K562 (cell line): ENCODE results near the gene HAUS5. TPM values are rescaled to one million over a fixed set of nuclear protein-coding genes. Genes with fewer than 3 reads are reported as not detected.

Experiments used
- ATF1 ChIP-seq, 2 experiments: fragments of 450-650 bp in 1 of 2; IDR thresholded peaks; 2 replicates each; pipeline ENCODE4 v1.6.1; 2016; ENCODE audit warnings: missing compliant biosample characterization in 1 of 2, missing genetic modification characterization in 1 of 2
- BCOR ChIP-seq: fragments of 450-650 bp; IDR thresholded peaks from 2 replicates; pipeline ENCODE4 v1.6.1; 2016
- CTBP1 ChIP-seq: fragments of 450-650 bp; IDR thresholded peaks from 2 replicates; pipeline ENCODE4 v1.6.1; 2016; ENCODE audit warnings: borderline replicate concordance
- ELF4 ChIP-seq: fragments of 450-650 bp; formaldehyde crosslinking; IDR thresholded peaks from 2 replicates; pipeline ENCODE4 v1.4.0; 2022; ENCODE audit warnings: missing genetic modification characterization
- ETS2 ChIP-seq: IDR thresholded peaks from 2 replicates; pipeline ENCODE4 v1.6.1; 2016; ENCODE audit warnings: borderline replicate concordance, missing genetic modification characterization, mild to moderate bottlenecking, moderate library complexity, missing compliant biosample characterization; ENCODE audit not compliant: poor library complexity, severe bottlenecking
- ETV6 ChIP-seq, 3 experiments: fragments of 150-350 bp in 1 of 3; sonication (generic) in 1 of 3; formaldehyde crosslinking in 1 of 3; IDR thresholded peaks; 2 replicates each; pipeline versions ENCODE4 v1.6.1 to v1.8.0; 2014 to 2022; ENCODE audit warnings: borderline replicate concordance in 2 of 3, low read depth in 2 of 3, antibody characterized with exemption in 1 of 3, low read length in 1 of 3, mild to moderate bottlenecking in 1 of 3, missing genetic modification reagents in 1 of 3
- FOXK2 ChIP-seq, 2 experiments: fragments of 450-650 bp; IDR thresholded peaks in 1 of 2; conservative IDR thresholded peaks in 1 of 2; 2 replicates each; pipeline ENCODE4 v1.6.1; 2016; ENCODE audit warnings: low read depth in 2 of 2, mild to moderate bottlenecking in 1 of 2
- GMEB1 ChIP-seq: fragments of 250-450 bp; sonication (Bioruptor Pico); IDR thresholded peaks from 2 replicates; pipeline ENCODE4 v1.4.0; 2020; ENCODE audit warnings: mild to moderate bottlenecking
- MYBL2 ChIP-seq, 2 experiments: fragments of 450-650 bp in 1 of 2; sonication (generic) in 1 of 2; formaldehyde crosslinking in 1 of 2; IDR thresholded peaks; 2 replicates each; pipeline versions ENCODE4 v1.6.1 to v1.8.1; 2017 to 2022; ENCODE audit warnings: borderline replicate concordance in 1 of 2, inconsistent platforms in 1 of 2, low read depth in 1 of 2, mild to moderate bottlenecking in 1 of 2, missing genetic modification reagents in 1 of 2, moderate library complexity in 1 of 2
- NCOA1 ChIP-seq: fragments of 450-650 bp; IDR thresholded peaks from 2 replicates; pipeline ENCODE4 v1.6.1; 2016; ENCODE audit warnings: low read depth
- NCOA4 ChIP-seq: fragments of 450-650 bp; IDR thresholded peaks from 2 replicates; pipeline ENCODE4 v1.6.1; 2018; ENCODE audit warnings: mild to moderate bottlenecking; ENCODE audit not compliant: partially characterized antibody
- ZBTB11 ChIP-seq, 3 experiments: fragments of 200-800 bp in 1 of 3; fragments of 250-450 bp in 1 of 3; fragments of 450-650 bp in 1 of 3; sonication (Bioruptor Pico) in 1 of 3; sonication (Bioruptor generic) in 1 of 3; formaldehyde crosslinking in 1 of 3; IDR thresholded peaks; 2 replicates each; pipeline versions ENCODE4 v1.6.1 to v1.8.0; 2016 to 2022; ENCODE audit warnings: mild to moderate bottlenecking in 2 of 3, missing genetic modification characterization in 2 of 3, missing compliant biosample characterization in 1 of 3, moderate library complexity in 1 of 3
- ZC3H8 ChIP-seq: fragments of 450-650 bp; IDR thresholded peaks from 2 replicates; pipeline ENCODE4 v1.6.1; 2017
- ZKSCAN3 ChIP-seq: fragments of 250-450 bp; sonication (Bioruptor Pico); IDR thresholded peaks from 2 replicates; pipeline ENCODE4 v1.4.0; 2020
- ZNF124 ChIP-seq: sonication (generic); formaldehyde crosslinking; IDR thresholded peaks from 2 replicates; pipeline ENCODE4 v1.8.1; 2022; ENCODE audit warnings: missing genetic modification reagents
- ZNF263 ChIP-seq: sonication (generic); formaldehyde crosslinking; IDR thresholded peaks from 2 replicates; pipeline ENCODE4 v1.8.0; 2022; ENCODE audit warnings: mild to moderate bottlenecking, missing genetic modification reagents, borderline replicate concordance
- ZNF274 ChIP-seq: IDR thresholded peaks from 2 replicates; pipeline ENCODE4 v1.6.1; 2011; ENCODE audit warnings: low read depth, mild to moderate bottlenecking, low read length, moderate library complexity, borderline replicate concordance
- ZNF778 ChIP-seq: fragments of 450-650 bp; formaldehyde crosslinking; IDR thresholded peaks from 2 replicates; pipeline ENCODE4 v1.4.0; 2020; ENCODE audit warnings: mild to moderate bottlenecking, moderate library complexity
- ZNF79 ChIP-seq: fragments of 250-450 bp; sonication (Bioruptor Pico); IDR thresholded peaks from 2 replicates; pipeline ENCODE4 v1.4.0; 2020; ENCODE audit warnings: low read depth, mild to moderate bottlenecking, moderate library complexity
- polyA plus RNA-seq, 8 experiments: library from polyadenylated mRNA; depleted of rRNA in 4 of 8; stranded (reverse) in 5 of 8; unstranded in 3 of 8; fragments of >200 nt; fragmentation: Nextera tagmentation in 2 of 8; fragmentation: Illumina TruSeq in 1 of 8; extraction: Ambion mirVana in 2 of 8; extraction: Trizol in 1 of 8; gene quantifications; 2 replicates each; pipeline versions ENCODE4 v1.2.1 to v1.2.3, GENCODE V29; 2011 to 2014; ENCODE audit warnings: inconsistent platforms in 1 of 8, missing spikeins in 1 of 8
- total RNA-seq, 7 experiments: library from RNA; depleted of rRNA in 6 of 7; stranded (reverse); fragments of >200 nt in 6 of 7; fragmentation: Illumina TruSeq in 2 of 7; extraction: Trizol in 2 of 7; gene quantifications; 2 replicates each; pipeline versions ENCODE4 v1.2.1 to v1.2.3, GENCODE V29; 2011 to 2021; ENCODE audit warnings: low replicate concordance in 1 of 7
- TF ChIP-seq, protein P1 (sequence below): sonication (generic); formaldehyde crosslinking; IDR thresholded peaks from 2 replicates; pipeline ENCODE4 v1.8.0; 2022; ENCODE audit warnings: mild to moderate bottlenecking, low read depth, missing genetic modification reagents

HAUS5 gene
- total and polyA plus RNA-seq, 9 of the 15 experiments (the other 6 are each of a cell fraction or from before 2014, with no cell fraction given): 3.5 to 41.3 (median 14.2) TPM

DNA sequence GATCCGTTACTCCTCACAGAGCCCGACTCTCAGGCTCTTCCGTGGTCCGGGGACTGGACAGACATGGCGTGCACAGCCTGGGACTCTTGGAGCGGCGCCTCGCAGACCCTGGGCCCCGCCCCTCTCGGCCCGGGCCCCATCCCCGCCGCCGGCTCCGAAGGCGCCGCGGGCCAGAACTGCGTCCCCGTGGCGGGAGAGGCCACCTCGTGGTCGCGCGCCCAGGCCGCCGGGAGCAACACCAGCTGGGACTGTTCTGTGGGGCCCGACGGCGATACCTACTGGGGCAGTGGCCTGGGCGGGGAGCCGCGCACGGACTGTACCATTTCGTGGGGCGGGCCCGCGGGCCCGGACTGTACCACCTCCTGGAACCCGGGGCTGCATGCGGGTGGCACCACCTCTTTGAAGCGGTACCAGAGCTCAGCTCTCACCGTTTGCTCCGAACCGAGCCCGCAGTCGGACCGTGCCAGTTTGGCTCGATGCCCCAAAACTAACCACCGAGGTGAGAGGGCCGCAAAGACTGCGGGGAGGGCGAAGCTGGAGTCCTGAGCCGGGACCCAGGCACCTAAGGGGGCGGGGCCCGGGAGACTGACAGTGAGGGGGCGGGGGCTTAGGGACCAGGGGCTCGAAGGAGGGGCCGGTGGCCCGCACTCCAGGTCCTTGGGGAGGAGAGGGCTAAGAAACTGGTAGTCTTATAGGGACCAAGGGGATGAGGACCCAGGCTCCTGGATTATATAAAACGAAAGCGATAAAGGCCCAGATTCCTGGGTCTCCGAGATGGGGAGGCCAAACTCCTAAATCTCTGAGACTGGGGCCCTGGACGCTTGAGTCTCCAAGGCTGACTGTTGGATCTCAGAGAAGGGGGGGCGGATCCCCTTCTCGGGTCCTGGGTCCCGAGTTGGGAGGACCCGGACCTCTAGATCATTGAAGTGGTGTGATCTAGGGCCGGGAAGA, 31.0 kb downstream of the HAUS5 start (continued):
- TF ChIP-seq, protein P1, sequence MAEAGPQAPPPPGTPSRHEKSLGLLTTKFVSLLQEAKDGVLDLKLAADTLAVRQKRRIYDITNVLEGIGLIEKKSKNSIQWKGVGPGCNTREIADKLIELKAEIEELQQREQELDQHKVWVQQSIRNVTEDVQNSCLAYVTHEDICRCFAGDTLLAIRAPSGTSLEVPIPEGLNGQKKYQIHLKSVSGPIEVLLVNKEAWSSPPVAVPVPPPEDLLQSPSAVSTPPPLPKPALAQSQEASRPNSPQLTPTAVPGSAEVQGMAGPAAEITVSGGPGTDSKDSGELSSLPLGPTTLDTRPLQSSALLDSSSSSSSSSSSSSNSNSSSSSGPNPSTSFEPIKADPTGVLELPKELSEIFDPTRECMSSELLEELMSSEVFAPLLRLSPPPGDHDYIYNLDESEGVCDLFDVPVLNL (CRISPR knock-in tag): peak; percentile 83
- no peak for TF ChIP-seq ZNF778 (CRISPR knock-in tag)
- no peak for TF ChIP-seq ETV6 (IDR thresholded peaks at IDR 0.05; ENCODE audit: borderline replicate concordance in 1 of 2, low read depth in 2 of 2, low read length in 1 of 2)
- peak; percentile 93; the same call in 1 of the 2 replicates for TF ChIP-seq ETV6 (CRISPR knock-in tag; IDR thresholded peaks at IDR 0.05; ENCODE audit: borderline replicate concordance)
- no peak for TF ChIP-seq ZKSCAN3 (CRISPR knock-in tag)
- no peak for TF ChIP-seq NCOA1
- TF ChIP-seq ELF4: no peak
- no peak for TF ChIP-seq ZNF274
- TF ChIP-seq ATF1 (CRISPR knock-in tag; IDR thresholded peaks at IDR 0.05): no peak
- TF ChIP-seq ATF1 (tag; IDR thresholded peaks at IDR 0.05): peak; percentile 50
- TF ChIP-seq MYBL2 (IDR thresholded peaks at IDR 0.05; ENCODE audit: low read depth): no peak
- TF ChIP-seq MYBL2 (CRISPR knock-in tag; IDR thresholded peaks at IDR 0.05; ENCODE audit: borderline replicate concordance): no peak
- peak; percentile 92 for TF ChIP-seq CTBP1
- TF ChIP-seq ZBTB11 (CRISPR knock-in tag; IDR thresholded peaks at IDR 0.05): peak in 1 of 3 experiments; percentile 72; a peak in 2 of 6 replicates
- no peak for TF ChIP-seq ZNF263 (CRISPR knock-in tag)
- no peak for TF ChIP-seq ZC3H8
- no peak for TF ChIP-seq NCOA4
- no peak for TF ChIP-seq ZNF79 (CRISPR knock-in tag)
- TF ChIP-seq BCOR: no peak
- peak in 1 of 2 experiments; percentile 99; a peak in 2 of 4 replicates for TF ChIP-seq FOXK2 (conservative IDR thresholded peaks at IDR 0.05 in 1 of 2, IDR thresholded peaks at IDR 0.05 in 1 of 2; ENCODE audit: low read depth in 2 of 2)
- TF ChIP-seq ETS2 (tag): no peak
- TF ChIP-seq ZNF124 (CRISPR knock-in tag): 0 out of 2 replicates have a peak, but pooled peaks have one; percentile 21
- TF ChIP-seq GMEB1 (CRISPR knock-in tag): peak; percentile 49; the same call in 1 of the 2 replicates
